HCT116 (cell line): ENCODE data around the gene TASP1. TPM values are rescaled to one million over a fixed set of nuclear protein-coding genes. Genes with fewer than 3 reads are reported as not detected.
A peak's percentile ranks its signal among the peaks of the same experiment; 100 is the strongest.

Experiments
- ATAC-seq: fragments of 200-7000 bp; cut with Tn5 transposase; 2 replicates; pipeline ENCODE4 v1.9.1; 2020; ENCODE audit warnings: mild to moderate bottlenecking, moderate library complexity
- BruUV-seq: library from RNA; stranded (reverse); fragments of 400-500 nt; replicated peaks from 2 replicates; lab custom pipeline; 2021; lab: Mats Ljungman, UMichigan
- CTCF ChIA-PET: fragments of 300-600 bp; sonication (Branson Sonifier 250); formaldehyde crosslinking; loops from one replicate; lab custom pipeline; 2021; ENCODE audit warnings: antibody characterized with exemption; lab: Charles Lee
- POLR2A ChIA-PET: fragments of 300-600, 350-600 bp; sonication (Branson Sonifier 250); formaldehyde crosslinking; loops from one replicate; lab custom pipeline; 2021; ENCODE audit warnings: antibody characterized with exemption; lab: Charles Lee
- RAD21 ChIA-PET, 2 experiments: fragments of 300-600 bp; sonication (Branson Sonifier 250); formaldehyde crosslinking; loops; one replicate each; lab custom pipeline; 2023; ENCODE audit warnings: low total read pairs in 2 of 2; ENCODE audit not compliant: uncharacterized antibody in 2 of 2, unreplicated experiment in 2 of 2, low non-redundant PET in 1 of 2; lab: Charles Lee
- DNase-seq: peaks from one replicate; pipeline ENCODE4 v3.0.0-alpha.2; 2010; ENCODE audit warnings: low read depth, low spot score
- H2AFZ ChIP-seq: fragments of 200-600 bp; shearing (Covaris generic), sonication (generic); 2 replicates; pipeline ENCODE4 v1.6.1; 2017; ENCODE audit warnings: low read depth, mixed run types, mixed read lengths, antibody characterized with exemption, low read length; ENCODE audit not compliant: poor library complexity, severe bottlenecking
- H3K27ac ChIP-seq: 2 replicates; pipeline ENCODE4 v1.5.1; 2012; ENCODE audit warnings: low read depth, low read length
- H3K27me3 ChIP-seq: fragments of 200-600 bp; sonication (generic); 2 replicates; pipeline ENCODE4 v1.6.1; 2016; ENCODE audit warnings: mixed run types, low read length, mixed read lengths; ENCODE audit not compliant: insufficient read depth
- H3K36me3 ChIP-seq, 2 experiments: fragments of 200-500 bp in 1 of 2; fragments of 200-600 bp in 1 of 2; sonication (Bioruptor generic) in 1 of 2; sonication (generic) in 1 of 2; 2 replicates each; pipeline versions ENCODE4 v1.5.1 to v1.6.1; 2014 to 2016; ENCODE audit warnings: low read length in 2 of 2, inconsistent platforms in 1 of 2, mixed read lengths in 1 of 2, mixed run types in 1 of 2; ENCODE audit not compliant: insufficient read depth in 2 of 2, control insufficient read depth in 1 of 2
- H3K4me1 ChIP-seq, 2 experiments: fragments of 200-600 bp in 1 of 2; sonication (generic) in 1 of 2; 2 replicates each; pipeline versions ENCODE4 v1.5.1 to v1.6.1; 2012 to 2017; ENCODE audit warnings: low read length in 2 of 2, inconsistent platforms in 1 of 2, mild to moderate bottlenecking in 1 of 2, mixed read lengths in 1 of 2, mixed run types in 1 of 2, moderate library complexity in 1 of 2; ENCODE audit not compliant: insufficient read depth in 2 of 2, control insufficient read depth in 1 of 2
- H3K4me2 ChIP-seq: fragments of 200-600 bp; sonication (generic); 2 replicates; pipeline ENCODE4 v1.6.1; 2017; ENCODE audit warnings: mixed run types, low read length, mixed read lengths
- H3K4me3 ChIP-seq, 2 experiments: fragments of 200-600 bp in 1 of 2; sonication (generic) in 1 of 2; replicated peaks in 1 of 2; 2 replicates each; pipeline ENCODE4 v1.5.1; 2011 to 2016; ENCODE audit warnings: low read length in 2 of 2, control low read depth in 1 of 2, low read depth in 1 of 2, mild to moderate bottlenecking in 1 of 2, mixed read lengths in 1 of 2, mixed run types in 1 of 2
- H3K79me2 ChIP-seq: fragments of 200-600 bp; sonication (generic); 2 replicates; pipeline ENCODE4 v1.6.1; 2017; ENCODE audit warnings: mild to moderate bottlenecking, mixed run types, low read length, moderate library complexity, mixed read lengths; ENCODE audit not compliant: insufficient read depth
- H3K9ac ChIP-seq: fragments of 200-600 bp; sonication (generic); 2 replicates; pipeline ENCODE4 v1.6.1; 2016; ENCODE audit warnings: low read length, mixed read lengths
- H3K9me2 ChIP-seq: fragments of 200-600 bp; sonication (generic), shearing (Covaris generic); 2 replicates; pipeline ENCODE4 v1.6.1; 2017; ENCODE audit warnings: mixed run types, mild to moderate bottlenecking, moderate library complexity; ENCODE audit not compliant: insufficient read depth
- H3K9me3 ChIP-seq, 2 experiments: fragments of 200-500 bp in 1 of 2; fragments of 200-600 bp in 1 of 2; sonication (Bioruptor generic) in 1 of 2; sonication (generic) in 1 of 2; 2 replicates each; pipeline ENCODE4 v1.6.1; 2014 to 2017; ENCODE audit warnings: low read length in 2 of 2, mixed read lengths in 2 of 2, inconsistent platforms in 1 of 2, low read depth in 1 of 2, mild to moderate bottlenecking in 1 of 2, mixed run types in 1 of 2, moderate library complexity in 1 of 2; ENCODE audit not compliant: control insufficient read depth in 1 of 2, insufficient read depth in 1 of 2
- H4K20me1 ChIP-seq: fragments of 200-600 bp; sonication (generic), shearing (Covaris generic); 2 replicates; pipeline ENCODE4 v1.6.1; 2017; ENCODE audit warnings: mixed run types, mild to moderate bottlenecking, moderate library complexity; ENCODE audit not compliant: insufficient read depth
- EGR1 ChIP-seq: IDR thresholded peaks from 2 replicates; pipeline ENCODE4 v1.6.1; 2012; ENCODE audit warnings: low read depth
- ELF1 ChIP-seq: IDR thresholded peaks from 2 replicates; pipeline ENCODE4 v1.6.1; 2012; ENCODE audit warnings: low read depth, borderline replicate concordance
- EZH2 ChIP-seq: fragments of 200-600 bp; sonication (generic); IDR thresholded peaks from 2 replicates; pipeline ENCODE4 v1.6.1; 2017; ENCODE audit warnings: antibody characterized with exemption, mixed run types
- JUND ChIP-seq: IDR thresholded peaks from 2 replicates; pipeline ENCODE4 v1.6.1; 2012
- POLR2A ChIP-seq: IDR thresholded peaks from 2 replicates; pipeline ENCODE4 v1.7.0; 2011; ENCODE audit warnings: borderline replicate concordance; ENCODE audit not compliant: insufficient read depth, insufficient read length; ENCODE audit errors: extremely low read depth
- POLR2AphosphoS5 ChIP-seq: IDR thresholded peaks from 2 replicates; pipeline ENCODE4 v1.6.1; 2011; ENCODE audit warnings: mild to moderate bottlenecking, low read depth, low read length, moderate library complexity
- SIN3A ChIP-seq: IDR thresholded peaks from 2 replicates; pipeline ENCODE4 v1.6.1; 2012; ENCODE audit warnings: low read depth
- SP1 ChIP-seq: IDR thresholded peaks from 2 replicates; pipeline ENCODE4 v1.6.1; 2012; ENCODE audit warnings: low read depth
- YY1 ChIP-seq: IDR thresholded peaks from 2 replicates; pipeline ENCODE4 v1.6.1; 2011; ENCODE audit warnings: low read length, low read depth, moderate library complexity, mild to moderate bottlenecking; ENCODE audit not compliant: insufficient replicate concordance; ENCODE audit errors: extremely low read depth
- intact Hi-C: fragments of 100-400 bp; cut with micrococcal nuclease; formaldehyde crosslinking; loops from 2 replicates; pipeline ENCODE4 v1.10.0; 2022
- total RNA-seq: library from RNA; stranded (reverse); gene quantifications from one replicate; pipeline ENCODE4 v1.2.1, GENCODE V29; 2021; ENCODE audit not compliant: unreplicated experiment
- TF ChIP-seq, protein P1 (sequence below), 3 experiments: fragments of 200-600 bp in 1 of 3; sonication (generic) in 1 of 3; IDR thresholded peaks in 2 of 3; conservative IDR thresholded peaks in 1 of 3; 2 replicates each; pipeline ENCODE4 v1.5.1; 2012 to 2017; ENCODE audit warnings: low read depth in 2 of 3, low read length in 2 of 3, antibody characterized with exemption in 1 of 3, borderline replicate concordance in 1 of 3, control low read depth in 1 of 3, mild to moderate bottlenecking in 1 of 3, mixed read lengths in 1 of 3, mixed run types in 1 of 3, moderate library complexity in 1 of 3; ENCODE audit not compliant: insufficient read depth in 1 of 3
- TF ChIP-seq, protein P2 (sequence below): IDR thresholded peaks from 2 replicates; pipeline ENCODE4 v1.6.1; 2012

The TASP1 gene
- total RNA-seq, 1 experiment from 2014 or later, result 19.1 TPM

DNA sequence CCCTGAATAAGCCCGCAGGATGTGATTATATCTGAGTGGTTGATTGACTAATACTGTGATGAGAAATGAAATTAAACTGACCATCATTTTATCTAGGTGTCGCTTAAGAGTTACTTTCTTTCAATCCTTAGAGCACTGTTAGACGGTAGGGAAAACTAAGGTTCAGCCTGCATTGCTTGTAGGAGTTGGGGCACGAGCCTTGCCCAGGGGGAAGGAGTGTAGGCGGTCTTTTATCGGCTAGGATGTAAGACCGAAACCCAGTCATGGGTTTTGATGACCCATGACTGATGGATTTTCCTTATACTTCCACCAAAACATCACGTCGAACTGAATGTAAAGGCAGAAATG lies 392 bp upstream of the TASP1 start:
- BruUV-seq, result TSS peak; percentile 67
- H3K4me3 ChIP-seq, result peak overlapping the region; percentile 95 to 96
- peak overlapping the region; percentile 58 for H3K9ac ChIP-seq
- no peak for DNase-seq
- peak overlapping the region; percentile 99 for H2AFZ ChIP-seq
- ATAC-seq, result peak; percentile 60
- H3K27me3 ChIP-seq, result no peaks in the 10 kb centered on the region
- ChIA-PET CTCF (no interaction called here), POLR2A (interaction anchor here (1.0 kb wide), 1 partner anchor 146 kb away, joined by 3 read pairs; the partner anchor contains the start of genes ESF1 and NDUFAF5), RAD21 (no interaction called here)
- H3K27ac ChIP-seq, result peak overlapping the region; percentile 45
- H3K4me2 ChIP-seq, result peak overlapping the region; percentile 98
- H3K79me2 ChIP-seq, result peaks cover 41% of the 10 kb centered on the region
- intact Hi-C loops, result loop anchor here (5.0 kb wide), 1 partner anchor 138 kb away; no protein-coding TSS in a partner anchor
- peaks cover 5% of the 10 kb centered on the region; the same call in 1 of the 2 replicates for H4K20me1 ChIP-seq
- peaks cover 3 to 12% of the 10 kb centered on the region in 2 experiments; a peak in 3 of 4 replicates for H3K4me1 ChIP-seq
- no peaks in the 10 kb centered on the region for H3K9me3 ChIP-seq
- TF ChIP-seq SIN3A, result peak; percentile 12
- TF ChIP-seq YY1, result no peak
- peak; percentile 48 for TF ChIP-seq POLR2A
- H3K9me2 ChIP-seq, result no peaks in the 10 kb centered on the region
- no peaks in the 10 kb centered on the region for H3K36me3 ChIP-seq

DNA sequence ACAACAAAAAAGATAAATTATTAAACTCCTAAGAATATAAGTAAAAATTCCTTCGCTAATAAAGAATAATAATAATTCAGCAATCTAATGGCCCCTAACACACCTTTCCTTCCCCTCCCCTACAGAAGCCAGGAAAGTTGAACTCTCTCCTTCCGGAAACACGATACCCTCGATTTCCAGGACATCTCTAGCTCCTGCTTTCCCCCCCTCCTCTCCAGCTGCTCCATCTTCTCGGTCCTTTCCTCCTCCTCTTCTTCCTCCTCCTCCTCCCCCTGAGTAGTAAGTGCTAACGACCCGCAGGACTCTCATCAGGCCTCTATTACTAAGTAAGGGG lies 603 bp downstream of the TASP1 start:
- no peak overlapping the region for H2AFZ ChIP-seq
- ChIA-PET CTCF (no interaction called here), RAD21 (no interaction called here), POLR2A (no interaction called here)
- no TSS peak for BruUV-seq
- H3K9ac ChIP-seq, result peak overlapping the region; percentile 86
- no peaks in the 10 kb centered on the region for H3K9me2 ChIP-seq
- no peaks in the 10 kb centered on the region for H3K27me3 ChIP-seq
- no peaks in the 10 kb centered on the region for H3K9me3 ChIP-seq
- peaks cover 3 to 12% of the 10 kb centered on the region in 2 experiments; a peak in 3 of 4 replicates for H3K4me1 ChIP-seq
- peak overlapping the region; percentile 95 to 96 for H3K4me3 ChIP-seq
- peak overlapping the region; percentile 98 for H3K4me2 ChIP-seq
- peak overlapping the region; percentile 57 for H3K27ac ChIP-seq
- TF ChIP-seq, protein P1, sequence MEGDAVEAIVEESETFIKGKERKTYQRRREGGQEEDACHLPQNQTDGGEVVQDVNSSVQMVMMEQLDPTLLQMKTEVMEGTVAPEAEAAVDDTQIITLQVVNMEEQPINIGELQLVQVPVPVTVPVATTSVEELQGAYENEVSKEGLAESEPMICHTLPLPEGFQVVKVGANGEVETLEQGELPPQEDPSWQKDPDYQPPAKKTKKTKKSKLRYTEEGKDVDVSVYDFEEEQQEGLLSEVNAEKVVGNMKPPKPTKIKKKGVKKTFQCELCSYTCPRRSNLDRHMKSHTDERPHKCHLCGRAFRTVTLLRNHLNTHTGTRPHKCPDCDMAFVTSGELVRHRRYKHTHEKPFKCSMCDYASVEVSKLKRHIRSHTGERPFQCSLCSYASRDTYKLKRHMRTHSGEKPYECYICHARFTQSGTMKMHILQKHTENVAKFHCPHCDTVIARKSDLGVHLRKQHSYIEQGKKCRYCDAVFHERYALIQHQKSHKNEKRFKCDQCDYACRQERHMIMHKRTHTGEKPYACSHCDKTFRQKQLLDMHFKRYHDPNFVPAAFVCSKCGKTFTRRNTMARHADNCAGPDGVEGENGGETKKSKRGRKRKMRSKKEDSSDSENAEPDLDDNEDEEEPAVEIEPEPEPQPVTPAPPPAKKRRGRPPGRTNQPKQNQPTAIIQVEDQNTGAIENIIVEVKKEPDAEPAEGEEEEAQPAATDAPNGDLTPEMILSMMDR (IDR thresholded peaks at IDR 0.05 in 2 of 3, conservative IDR thresholded peaks at IDR 0.05 in 1 of 3; ENCODE audit: borderline replicate concordance in 1 of 3, insufficient read depth in 1 of 3, low read depth in 2 of 3, low read length in 2 of 3), result no peak
- TF ChIP-seq POLR2AphosphoS5, result no peak
- no peak for TF ChIP-seq JUND
- no peak for TF ChIP-seq EZH2
- TF ChIP-seq EGR1, result no peak
- TF ChIP-seq SP1, result no peak
- TF ChIP-seq ELF1, result no peak
- TF ChIP-seq, protein P2, sequence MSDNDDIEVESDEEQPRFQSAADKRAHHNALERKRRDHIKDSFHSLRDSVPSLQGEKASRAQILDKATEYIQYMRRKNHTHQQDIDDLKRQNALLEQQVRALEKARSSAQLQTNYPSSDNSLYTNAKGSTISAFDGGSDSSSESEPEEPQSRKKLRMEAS, result no peak
- no peak for DNase-seq
- intact Hi-C loops, result loop anchor here (5.0 kb wide), 1 partner anchor 139 kb away; no protein-coding TSS in a partner anchor
- peaks cover 51% of the 10 kb centered on the region for H3K79me2 ChIP-seq
- H4K20me1 ChIP-seq, result peaks cover 5% of the 10 kb centered on the region; the same call in 1 of the 2 replicates
- ATAC-seq, result peak; percentile 31
- H3K36me3 ChIP-seq, result no peaks in the 10 kb centered on the region
